ENCODE results near the gene TAX1BP3. TPM values are rescaled to one million over a fixed set of nuclear protein-coding genes. Genes with fewer than 3 reads are reported as not detected.
"Not testable (repeated sequence)": the region's sequence is repeated elsewhere in the genome, so short reads cannot be mapped to it uniquely, and the experiment has no call there.

The TAX1BP3 gene
- total and polyA plus RNA-seq, 2 donors (not counting 1 experiment from before 2014, with no cell fraction given) = 121 to 141 TPM

DNA sequence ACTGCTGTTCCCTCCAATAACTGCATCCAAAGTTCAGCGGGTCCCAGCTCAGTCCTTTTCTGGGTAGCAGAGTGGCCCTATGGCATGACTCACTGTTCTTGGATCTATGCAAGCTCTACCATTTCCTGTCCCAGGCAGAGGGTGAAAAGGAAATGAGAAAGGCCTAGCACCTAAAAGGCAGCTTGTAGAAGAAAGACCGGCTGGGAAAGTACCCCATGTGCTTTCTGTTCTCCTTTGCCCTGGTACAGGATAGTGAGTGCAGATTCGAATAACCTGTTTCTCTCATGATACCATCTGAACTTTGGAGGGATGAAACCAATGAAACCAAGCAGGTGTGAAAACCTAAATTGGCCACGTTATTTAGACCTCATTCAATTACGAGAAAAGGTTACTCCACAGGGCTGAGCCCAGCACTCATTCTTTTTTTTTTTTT lies 42.6 kb upstream of the TAX1BP3 start:
- Histone ChIP-seq H3K9ac (ENCODE audit: insufficient read depth, low read length) (no peak overlapping the region), H4K20me1 (ENCODE audit: control insufficient read depth, extremely low read depth, insufficient read depth, low read length) (no peaks in the 10 kb centered on the region), H3K36me3 (ENCODE audit: control insufficient read depth, insufficient read depth, low read length) (no peaks in the 10 kb centered on the region), H3K27ac (ENCODE audit: insufficient read depth, low read length) (no peak overlapping the region), H3K79me2 (ENCODE audit: control insufficient read depth, insufficient read depth, low read length) (no peaks in the 10 kb centered on the region), H2AFZ (ENCODE audit: low read length) (no peak overlapping the region), H3K4me2 (ENCODE audit: extremely low read depth, insufficient read depth, low read length) (no peak overlapping the region), H3K4me1 (ENCODE audit: control insufficient read depth, extremely low read depth, insufficient read depth, low read length) (no peaks in the 10 kb centered on the region), H3K9me3 (ENCODE audit: control insufficient read depth, insufficient read depth, low read depth, low read length) (no peaks in the 10 kb centered on the region), H3K4me3 (replicated peaks in 1 of 4; ENCODE audit: control extremely low read depth in 1 of 4, insufficient read depth in 1 of 4, low read depth in 3 of 4, low read length in 4 of 4) (no peak overlapping the region), H3K27me3 (ENCODE audit: control insufficient read depth, insufficient read depth, low read length) (no peaks in the 10 kb centered on the region)
- TF ChIP-seq, protein P1, sequence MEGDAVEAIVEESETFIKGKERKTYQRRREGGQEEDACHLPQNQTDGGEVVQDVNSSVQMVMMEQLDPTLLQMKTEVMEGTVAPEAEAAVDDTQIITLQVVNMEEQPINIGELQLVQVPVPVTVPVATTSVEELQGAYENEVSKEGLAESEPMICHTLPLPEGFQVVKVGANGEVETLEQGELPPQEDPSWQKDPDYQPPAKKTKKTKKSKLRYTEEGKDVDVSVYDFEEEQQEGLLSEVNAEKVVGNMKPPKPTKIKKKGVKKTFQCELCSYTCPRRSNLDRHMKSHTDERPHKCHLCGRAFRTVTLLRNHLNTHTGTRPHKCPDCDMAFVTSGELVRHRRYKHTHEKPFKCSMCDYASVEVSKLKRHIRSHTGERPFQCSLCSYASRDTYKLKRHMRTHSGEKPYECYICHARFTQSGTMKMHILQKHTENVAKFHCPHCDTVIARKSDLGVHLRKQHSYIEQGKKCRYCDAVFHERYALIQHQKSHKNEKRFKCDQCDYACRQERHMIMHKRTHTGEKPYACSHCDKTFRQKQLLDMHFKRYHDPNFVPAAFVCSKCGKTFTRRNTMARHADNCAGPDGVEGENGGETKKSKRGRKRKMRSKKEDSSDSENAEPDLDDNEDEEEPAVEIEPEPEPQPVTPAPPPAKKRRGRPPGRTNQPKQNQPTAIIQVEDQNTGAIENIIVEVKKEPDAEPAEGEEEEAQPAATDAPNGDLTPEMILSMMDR (conservative IDR thresholded peaks at IDR 0.05 in 1 of 2, IDR thresholded peaks at IDR 0.05 in 1 of 2; ENCODE audit: low read depth in 1 of 2, low read length in 2 of 2) = no peak
- no peak for TF ChIP-seq EZH2 (IDR thresholded peaks at IDR 0.05; ENCODE audit: low read length, missing control alignments)
- peak; percentile 52 to 73 for DNase-seq (ENCODE audit: low read depth in 2 of 2)

DNA sequence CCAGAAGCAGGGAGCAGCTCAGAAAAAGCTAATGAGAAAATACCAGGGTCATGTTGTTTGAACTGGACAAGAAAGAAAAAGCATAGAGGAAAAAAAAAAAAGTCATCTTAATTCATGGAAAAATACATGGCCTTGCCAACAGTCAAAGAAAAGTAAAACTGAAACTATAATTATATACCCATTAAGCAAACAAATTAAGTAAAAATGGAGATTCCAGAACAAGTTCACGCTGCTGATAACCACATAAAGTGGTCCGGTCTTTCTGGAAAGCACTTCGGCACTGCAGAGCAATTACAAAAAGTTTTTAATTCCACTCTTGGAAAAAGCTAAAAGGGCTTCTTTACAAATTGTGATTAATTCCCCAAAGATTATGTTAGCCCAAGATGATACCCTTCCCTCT lies 40.0 kb upstream of the TAX1BP3 start:
- no peak overlapping the region for H2AFZ ChIP-seq (ENCODE audit: low read length)
- no peak overlapping the region for H3K4me3 ChIP-seq (replicated peaks in 1 of 4; ENCODE audit: control extremely low read depth in 1 of 4, insufficient read depth in 1 of 4, low read depth in 3 of 4, low read length in 4 of 4)
- H3K36me3 ChIP-seq (ENCODE audit: control insufficient read depth, insufficient read depth, low read length) = no peaks in the 10 kb centered on the region
- H3K4me2 ChIP-seq (ENCODE audit: extremely low read depth, insufficient read depth, low read length) = no peak overlapping the region
- no peaks in the 10 kb centered on the region for H3K9me3 ChIP-seq (ENCODE audit: control insufficient read depth, insufficient read depth, low read depth, low read length)
- TF ChIP-seq, protein P1 (conservative IDR thresholded peaks at IDR 0.05 in 1 of 2, IDR thresholded peaks at IDR 0.05 in 1 of 2; ENCODE audit: low read depth in 1 of 2, low read length in 2 of 2) = no peak
- no peak for TF ChIP-seq EZH2 (IDR thresholded peaks at IDR 0.05; ENCODE audit: low read length, missing control alignments)
- no peak for DNase-seq (ENCODE audit: low read depth in 2 of 2)
- H3K9ac ChIP-seq (ENCODE audit: insufficient read depth, low read length) = no peak overlapping the region
- H3K27ac ChIP-seq (ENCODE audit: insufficient read depth, low read length) = no peak overlapping the region
- H3K27me3 ChIP-seq (ENCODE audit: control insufficient read depth, insufficient read depth, low read length) = no peaks in the 10 kb centered on the region
- no peaks in the 10 kb centered on the region for H3K79me2 ChIP-seq (ENCODE audit: control insufficient read depth, insufficient read depth, low read length)
- H3K4me1 ChIP-seq (ENCODE audit: control insufficient read depth, extremely low read depth, insufficient read depth, low read length) = no peaks in the 10 kb centered on the region
- no peaks in the 10 kb centered on the region for H4K20me1 ChIP-seq (ENCODE audit: control insufficient read depth, extremely low read depth, insufficient read depth, low read length)

DNA sequence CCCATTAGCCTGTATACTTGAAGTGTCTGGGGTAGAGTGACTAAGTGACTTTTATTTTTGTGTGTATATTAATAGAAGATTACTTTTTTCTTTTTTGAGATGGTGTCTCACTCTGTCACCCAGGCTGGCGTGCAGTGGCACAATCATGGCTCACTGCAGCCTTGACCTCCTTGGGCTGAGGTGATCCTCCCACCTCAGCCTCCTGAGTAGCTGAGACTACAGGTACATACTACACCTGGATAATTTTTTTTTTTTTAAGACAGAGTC lies 37.3 kb upstream of the TAX1BP3 start:
- not testable (repeated sequence) for DNase-seq (ENCODE audit: low read depth in 2 of 2); H2AFZ ChIP-seq (ENCODE audit: low read length); H3K9ac ChIP-seq (ENCODE audit: insufficient read depth, low read length); H3K4me1 ChIP-seq (ENCODE audit: control insufficient read depth, extremely low read depth, insufficient read depth, low read length); H3K36me3 ChIP-seq (ENCODE audit: control insufficient read depth, insufficient read depth, low read length); H3K79me2 ChIP-seq (ENCODE audit: control insufficient read depth, insufficient read depth, low read length); H4K20me1 ChIP-seq (ENCODE audit: control insufficient read depth, extremely low read depth, insufficient read depth, low read length); H3K4me3 ChIP-seq (replicated peaks in 1 of 4; ENCODE audit: control extremely low read depth in 1 of 4, insufficient read depth in 1 of 4, low read depth in 3 of 4, low read length in 4 of 4); H3K4me2 ChIP-seq (ENCODE audit: extremely low read depth, insufficient read depth, low read length); H3K27ac ChIP-seq (ENCODE audit: insufficient read depth, low read length); H3K9me3 ChIP-seq (ENCODE audit: control insufficient read depth, insufficient read depth, low read depth, low read length); H3K27me3 ChIP-seq (ENCODE audit: control insufficient read depth, insufficient read depth, low read length)
